Measurements from ENCODE around the gene PIK3C2G. TPM values are rescaled to one million over a fixed set of nuclear protein-coding genes. Genes with fewer than 3 reads are reported as not detected.

The PIK3C2G gene
- polyA plus RNA-seq, 3 donors = not detected

DNA sequence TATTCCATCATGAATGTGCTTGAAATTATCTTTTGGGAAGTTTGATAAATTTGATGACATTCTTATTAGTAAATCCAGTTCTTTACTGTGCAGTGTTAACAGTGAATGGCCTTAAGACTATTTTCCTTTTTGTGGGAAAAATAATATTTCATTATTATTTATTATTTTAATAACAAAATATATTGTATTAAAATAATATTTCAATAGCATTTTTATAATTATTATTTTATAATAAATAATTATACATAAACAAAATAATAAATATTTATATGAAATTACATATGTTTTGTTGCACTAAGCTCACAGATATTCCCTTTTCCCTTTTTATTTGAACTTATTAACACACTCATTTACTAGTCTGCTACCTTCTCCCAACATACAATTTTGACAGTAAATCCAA lies 33.6 kb downstream of the PIK3C2G start:
- no peaks in the 10 kb centered on the region for H3K36me3 ChIP-seq (replicated peaks in 1 of 2; ENCODE audit: control insufficient read depth in 1 of 2, insufficient read depth in 2 of 2, low read length in 2 of 2)
- no peak overlapping the region for H3K4me3 ChIP-seq (replicated peaks in 1 of 3; ENCODE audit: low read depth in 2 of 3, low read length in 3 of 3)
- TF ChIP-seq, protein P1, sequence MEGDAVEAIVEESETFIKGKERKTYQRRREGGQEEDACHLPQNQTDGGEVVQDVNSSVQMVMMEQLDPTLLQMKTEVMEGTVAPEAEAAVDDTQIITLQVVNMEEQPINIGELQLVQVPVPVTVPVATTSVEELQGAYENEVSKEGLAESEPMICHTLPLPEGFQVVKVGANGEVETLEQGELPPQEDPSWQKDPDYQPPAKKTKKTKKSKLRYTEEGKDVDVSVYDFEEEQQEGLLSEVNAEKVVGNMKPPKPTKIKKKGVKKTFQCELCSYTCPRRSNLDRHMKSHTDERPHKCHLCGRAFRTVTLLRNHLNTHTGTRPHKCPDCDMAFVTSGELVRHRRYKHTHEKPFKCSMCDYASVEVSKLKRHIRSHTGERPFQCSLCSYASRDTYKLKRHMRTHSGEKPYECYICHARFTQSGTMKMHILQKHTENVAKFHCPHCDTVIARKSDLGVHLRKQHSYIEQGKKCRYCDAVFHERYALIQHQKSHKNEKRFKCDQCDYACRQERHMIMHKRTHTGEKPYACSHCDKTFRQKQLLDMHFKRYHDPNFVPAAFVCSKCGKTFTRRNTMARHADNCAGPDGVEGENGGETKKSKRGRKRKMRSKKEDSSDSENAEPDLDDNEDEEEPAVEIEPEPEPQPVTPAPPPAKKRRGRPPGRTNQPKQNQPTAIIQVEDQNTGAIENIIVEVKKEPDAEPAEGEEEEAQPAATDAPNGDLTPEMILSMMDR (IDR thresholded peaks at IDR 0.05) = no peak
- Mint-ChIP-seq H3K27ac (no peak overlapping the region), H3K4me1 (no peaks in the 10 kb centered on the region), H3K36me3 (no peaks in the 10 kb centered on the region), H3K4me3 (no peak overlapping the region), H3K27me3 (ENCODE audit: low read depth in 3 of 3) (peaks cover 0 to 2% (median 0%) of the 10 kb centered on the region in 3 donors), H3K9me3 (peaks cover 0 to 2% (median 0%) of the 10 kb centered on the region in 7 donors)
- no peaks in the 10 kb centered on the region for H3K9me3 ChIP-seq (replicated peaks in 1 of 2; ENCODE audit: control insufficient read depth in 1 of 2, insufficient read depth in 1 of 2, low read length in 2 of 2)
- no peaks in the 10 kb centered on the region for H3K79me2 ChIP-seq (ENCODE audit: insufficient read depth, low read length)
- H2AFZ ChIP-seq (ENCODE audit: insufficient read depth, low read depth, low read length, poor library complexity, severe bottlenecking) = no peak overlapping the region
- no peak overlapping the region for H3K4me2 ChIP-seq (replicated peaks; ENCODE audit: extremely low read depth, low read length, poor library complexity, severe bottlenecking)
- H3K9ac ChIP-seq (ENCODE audit: insufficient read depth, low read length, poor library complexity, severe bottlenecking) = no peak overlapping the region
- no peaks in the 10 kb centered on the region for H3K4me1 ChIP-seq (ENCODE audit: control insufficient read depth in 1 of 2, insufficient read depth in 2 of 2, low read length in 2 of 2)
- no peaks in the 10 kb centered on the region for H4K20me1 ChIP-seq (ENCODE audit: insufficient read depth, low read length)
- no peaks in the 10 kb centered on the region for H3K27me3 ChIP-seq (ENCODE audit: control insufficient read depth in 2 of 2, insufficient read depth in 2 of 2, low read length in 2 of 2)
- DNase-seq = no peak
- intact Hi-C loops (cut with micrococcal nuclease) = no loop called here
- H3K27ac ChIP-seq (ENCODE audit: low read depth in 1 of 2, low read length in 2 of 2) = no peak overlapping the region

DNA sequence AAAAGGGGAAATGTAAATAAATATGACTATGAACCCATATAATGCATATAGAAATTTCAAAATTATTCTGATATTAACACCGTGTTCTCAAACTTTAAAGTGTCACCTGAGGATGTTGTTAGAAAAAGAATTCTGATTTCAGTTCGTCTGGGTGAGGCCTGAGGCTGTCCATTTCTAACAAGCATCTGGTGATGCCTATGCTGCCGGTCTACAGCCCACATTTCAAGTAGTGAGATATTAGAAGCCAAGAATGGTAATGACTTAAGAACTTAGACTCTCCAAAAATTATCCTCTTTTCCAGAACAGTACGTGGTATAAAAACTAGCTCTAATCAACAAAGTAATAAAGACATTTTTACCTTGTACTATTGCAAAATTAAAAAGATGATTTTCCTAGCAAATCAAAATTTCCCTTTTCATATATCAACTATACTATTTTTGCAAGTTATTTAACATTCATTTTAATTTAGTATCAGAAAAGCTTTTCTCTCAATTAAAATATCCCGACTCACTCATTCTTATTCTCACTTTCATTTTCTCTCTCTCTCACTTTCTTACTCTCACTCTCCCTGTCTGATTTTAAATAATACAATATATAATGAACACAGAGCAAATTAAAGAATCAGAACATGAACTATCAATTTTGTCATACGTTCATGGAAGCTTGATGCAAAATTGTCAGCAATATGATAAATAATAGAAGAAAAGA lies 35.0 kb downstream of the PIK3C2G start:
- Mint-ChIP-seq H3K4me3 (no peak overlapping the region), H3K9me3 (peaks cover 0 to 3% (median 2%) of the 10 kb centered on the region in 7 donors), H3K27ac (no peak overlapping the region), H3K4me1 (no peaks in the 10 kb centered on the region), H3K27me3 (ENCODE audit: low read depth in 3 of 3) (peaks cover 0 to 2% (median 0%) of the 10 kb centered on the region in 3 donors), H3K36me3 (no peaks in the 10 kb centered on the region)
- no peak overlapping the region for H3K4me3 ChIP-seq (replicated peaks in 1 of 3; ENCODE audit: low read depth in 2 of 3, low read length in 3 of 3)
- intact Hi-C loops (cut with micrococcal nuclease) = no loop called here
- no peaks in the 10 kb centered on the region for H3K79me2 ChIP-seq (ENCODE audit: insufficient read depth, low read length)
- H3K4me1 ChIP-seq (ENCODE audit: control insufficient read depth in 1 of 2, insufficient read depth in 2 of 2, low read length in 2 of 2) = no peaks in the 10 kb centered on the region
- no peak overlapping the region for H3K27ac ChIP-seq (ENCODE audit: low read depth in 1 of 2, low read length in 2 of 2)
- no CpG with 5 or more reads among the region's 6 CpGs for whole genome bisulfite sequencing (ENCODE audit: insufficient coverage)
- H3K9ac ChIP-seq (ENCODE audit: insufficient read depth, low read length, poor library complexity, severe bottlenecking) = no peak overlapping the region
- peak overlapping the region; percentile 27 for H3K4me2 ChIP-seq (replicated peaks; ENCODE audit: extremely low read depth, low read length, poor library complexity, severe bottlenecking)
- H2AFZ ChIP-seq (ENCODE audit: insufficient read depth, low read depth, low read length, poor library complexity, severe bottlenecking) = no peak overlapping the region
- H4K20me1 ChIP-seq (ENCODE audit: insufficient read depth, low read length) = no peaks in the 10 kb centered on the region
- H3K9me3 ChIP-seq (replicated peaks in 1 of 2; ENCODE audit: control insufficient read depth in 1 of 2, insufficient read depth in 1 of 2, low read length in 2 of 2) = no peaks in the 10 kb centered on the region
- no peak for DNase-seq
- H3K27me3 ChIP-seq (ENCODE audit: control insufficient read depth in 2 of 2, insufficient read depth in 2 of 2, low read length in 2 of 2) = no peaks in the 10 kb centered on the region
- no peaks in the 10 kb centered on the region for H3K36me3 ChIP-seq (replicated peaks in 1 of 2; ENCODE audit: control insufficient read depth in 1 of 2, insufficient read depth in 2 of 2, low read length in 2 of 2)
- TF ChIP-seq, protein P1 (IDR thresholded peaks at IDR 0.05) = no peak

All from CD14-positive monocyte (primary cell).